ENCODE results near the gene DNAH9.

The DNAH9 gene

GRCh38 chr17:11622492-11622891, 24.2 kb downstream of the DNAH9 start:
- Histone ChIP-seq H3K9ac (ENCODE audit: low read length) (no peak overlapping the region), H3K27ac (ENCODE audit: low read depth, low read length) (no peak overlapping the region), H3K36me3 (ENCODE audit: control insufficient read depth, insufficient read depth, low read length) (no peaks in the 10 kb centered on the region), H3K4me1 (ENCODE audit: control insufficient read depth, insufficient read depth, low read length) (no peaks in the 10 kb centered on the region), H3K4me3 (ENCODE audit: low read length) (no peak overlapping the region), H3K27me3 (ENCODE audit: control insufficient read depth, insufficient read depth, low read length) (no peaks in the 10 kb centered on the region)

- Histone ChIP-seq H3K36me3 (ENCODE audit: control insufficient read depth, insufficient read depth, low read length) (no peaks in the 10 kb centered on the region), H3K27me3 (ENCODE audit: control insufficient read depth, insufficient read depth, low read length) (no peaks in the 10 kb centered on the region), H3K4me3 (ENCODE audit: low read length) (no peak overlapping the region), H3K27ac (ENCODE audit: low read depth, low read length) (no peak overlapping the region), H3K4me1 (ENCODE audit: control insufficient read depth, insufficient read depth, low read length) (no peaks in the 10 kb centered on the region), H3K9ac (ENCODE audit: low read length) (no peak overlapping the region)
Measured at GRCh38 chr17:11624976-11625375, 26.7 kb downstream of the DNAH9 start.

- Histone ChIP-seq H3K27ac (ENCODE audit: low read depth, low read length) (no peak overlapping the region), H3K36me3 (ENCODE audit: control insufficient read depth, insufficient read depth, low read length) (no peaks in the 10 kb centered on the region), H3K4me1 (ENCODE audit: control insufficient read depth, insufficient read depth, low read length) (no peaks in the 10 kb centered on the region), H3K27me3 (ENCODE audit: control insufficient read depth, insufficient read depth, low read length) (no peaks in the 10 kb centered on the region), H3K4me3 (ENCODE audit: low read length) (no peak overlapping the region), H3K9ac (ENCODE audit: low read length) (no peak overlapping the region)
Measured at GRCh38 chr17:11625878-11626277, 27.6 kb downstream of the DNAH9 start.

- no peak overlapping the region for H3K27ac ChIP-seq (ENCODE audit: low read depth, low read length)
- H3K4me3 ChIP-seq (ENCODE audit: low read length), result no peak overlapping the region
- H3K4me1 ChIP-seq (ENCODE audit: control insufficient read depth, insufficient read depth, low read length), result no peaks in the 10 kb centered on the region
- H3K9ac ChIP-seq (ENCODE audit: low read length), result no peak overlapping the region
- H3K27me3 ChIP-seq (ENCODE audit: control insufficient read depth, insufficient read depth, low read length), result no peaks in the 10 kb centered on the region
- no peaks in the 10 kb centered on the region for H3K36me3 ChIP-seq (ENCODE audit: control insufficient read depth, insufficient read depth, low read length)
Measured at GRCh38 chr17:11627301-11627940, 29.2 kb downstream of the DNAH9 start.

GRCh38 chr17:11628374-11628773, 30.1 kb downstream of the DNAH9 start:
- H3K36me3 ChIP-seq (ENCODE audit: control insufficient read depth, insufficient read depth, low read length), result no peaks in the 10 kb centered on the region
- H3K27ac ChIP-seq (ENCODE audit: low read depth, low read length), result no peak overlapping the region
- no peaks in the 10 kb centered on the region for H3K27me3 ChIP-seq (ENCODE audit: control insufficient read depth, insufficient read depth, low read length)
- no peak overlapping the region for H3K9ac ChIP-seq (ENCODE audit: low read length)
- no peak overlapping the region for H3K4me3 ChIP-seq (ENCODE audit: low read length)
- H3K4me1 ChIP-seq (ENCODE audit: control insufficient read depth, insufficient read depth, low read length), result no peaks in the 10 kb centered on the region

- no peak overlapping the region for H3K9ac ChIP-seq (ENCODE audit: low read length)
Measured at GRCh38 chr17:11628831-11629230, 30.6 kb downstream of the DNAH9 start.

GRCh38 chr17:11636771-11637170, 38.5 kb downstream of the DNAH9 start:
- no peak overlapping the region for H3K27ac ChIP-seq (ENCODE audit: low read depth, low read length)
- no peak overlapping the region for H3K4me3 ChIP-seq (ENCODE audit: low read length)
- no peaks in the 10 kb centered on the region for H3K4me1 ChIP-seq (ENCODE audit: control insufficient read depth, insufficient read depth, low read length)
- no peak overlapping the region for H3K9ac ChIP-seq (ENCODE audit: low read length)
- no peaks in the 10 kb centered on the region for H3K27me3 ChIP-seq (ENCODE audit: control insufficient read depth, insufficient read depth, low read length)
- no peaks in the 10 kb centered on the region for H3K36me3 ChIP-seq (ENCODE audit: control insufficient read depth, insufficient read depth, low read length)

More at GRCh38 chr17:11628831-11629230, 30.6 kb downstream of the DNAH9 start:
- Histone ChIP-seq H3K36me3 (ENCODE audit: control insufficient read depth, insufficient read depth, low read length) (no peaks in the 10 kb centered on the region), H3K4me1 (ENCODE audit: control insufficient read depth, insufficient read depth, low read length) (no peaks in the 10 kb centered on the region), H3K27ac (ENCODE audit: low read depth, low read length) (no peak overlapping the region), H3K27me3 (ENCODE audit: control insufficient read depth, insufficient read depth, low read length) (no peaks in the 10 kb centered on the region), H3K4me3 (ENCODE audit: low read length) (no peak overlapping the region)

- Histone ChIP-seq H3K27me3 (ENCODE audit: control insufficient read depth, insufficient read depth, low read length) (no peaks in the 10 kb centered on the region), H3K4me1 (ENCODE audit: control insufficient read depth, insufficient read depth, low read length) (no peaks in the 10 kb centered on the region), H3K4me3 (ENCODE audit: low read length) (no peak overlapping the region), H3K27ac (ENCODE audit: low read depth, low read length) (no peak overlapping the region), H3K9ac (ENCODE audit: low read length) (no peak overlapping the region), H3K36me3 (ENCODE audit: control insufficient read depth, insufficient read depth, low read length) (no peaks in the 10 kb centered on the region)
Measured at GRCh38 chr17:11637796-11638195, 39.5 kb downstream of the DNAH9 start.

- Histone ChIP-seq H3K4me3 (ENCODE audit: low read length) (no peak overlapping the region), H3K4me1 (ENCODE audit: control insufficient read depth, insufficient read depth, low read length) (no peaks in the 10 kb centered on the region), H3K27ac (ENCODE audit: low read depth, low read length) (no peak overlapping the region), H3K9ac (ENCODE audit: low read length) (no peak overlapping the region), H3K27me3 (ENCODE audit: control insufficient read depth, insufficient read depth, low read length) (no peaks in the 10 kb centered on the region), H3K36me3 (ENCODE audit: control insufficient read depth, insufficient read depth, low read length) (no peaks in the 10 kb centered on the region)
Measured at GRCh38 chr17:11638700-11639265, 40.5 kb downstream of the DNAH9 start.

GRCh38 chr17:11639736-11640462, 41.6 kb downstream of the DNAH9 start:
- no peaks in the 10 kb centered on the region for H3K27me3 ChIP-seq (ENCODE audit: control insufficient read depth, insufficient read depth, low read length)
- no peaks in the 10 kb centered on the region for H3K36me3 ChIP-seq (ENCODE audit: control insufficient read depth, insufficient read depth, low read length)
- no peak overlapping the region for H3K9ac ChIP-seq (ENCODE audit: low read length)
- H3K27ac ChIP-seq (ENCODE audit: low read depth, low read length), result no peak overlapping the region
- no peak overlapping the region for H3K4me3 ChIP-seq (ENCODE audit: low read length)
- H3K4me1 ChIP-seq (ENCODE audit: control insufficient read depth, insufficient read depth, low read length), result no peaks in the 10 kb centered on the region

- Histone ChIP-seq H3K9ac (ENCODE audit: low read length) (no peak overlapping the region), H3K4me3 (ENCODE audit: low read length) (no peak overlapping the region), H3K36me3 (ENCODE audit: control insufficient read depth, insufficient read depth, low read length) (no peaks in the 10 kb centered on the region)
Measured at GRCh38 chr17:11640463-11640814, 42.2 kb downstream of the DNAH9 start.

GRCh38 chr17:11641521-11642275, 43.4 kb downstream of the DNAH9 start:
- Histone ChIP-seq H3K4me1 (ENCODE audit: control insufficient read depth, insufficient read depth, low read length) (no peaks in the 10 kb centered on the region), H3K36me3 (ENCODE audit: control insufficient read depth, insufficient read depth, low read length) (no peaks in the 10 kb centered on the region), H3K4me3 (ENCODE audit: low read length) (no peak overlapping the region), H3K9ac (ENCODE audit: low read length) (no peak overlapping the region), H3K27ac (ENCODE audit: low read depth, low read length) (no peak overlapping the region), H3K27me3 (ENCODE audit: control insufficient read depth, insufficient read depth, low read length) (no peaks in the 10 kb centered on the region)

More at GRCh38 chr17:11640463-11640814, 42.2 kb downstream of the DNAH9 start:
- no peaks in the 10 kb centered on the region for H3K27me3 ChIP-seq (ENCODE audit: control insufficient read depth, insufficient read depth, low read length)
- no peaks in the 10 kb centered on the region for H3K4me1 ChIP-seq (ENCODE audit: control insufficient read depth, insufficient read depth, low read length)
- no peak overlapping the region for H3K27ac ChIP-seq (ENCODE audit: low read depth, low read length)
